Uterus (tissue), 4 donors: ENCODE measurements around the gene PRSS57. TPM values are rescaled to one million over a fixed set of nuclear protein-coding genes. Genes with fewer than 3 reads are reported as not detected.
A peak's percentile ranks its signal among the peaks of the same experiment; 100 is the strongest.

Experiments
- DNase-seq, 2 donors: peaks; one replicate each; pipeline ENCODE4 v3.0.0-alpha.2; 2019 to 2020
- H3K27ac ChIP-seq, 2 donors: fragments of 200-600 bp; sonication (generic); 1 replicate in 1 of 2; 2 replicates in 1 of 2; pipeline ENCODE4 v1.5.1; 2016 to 2018
- H3K27me3 ChIP-seq, 2 donors: fragments of 200-600 bp; sonication (generic); one replicate each; pipeline ENCODE4 v1.5.1; 2018 to 2019; ENCODE audit warnings: control low read depth in 1 of 2
- H3K36me3 ChIP-seq, 2 donors: fragments of 200-600 bp; sonication (generic); one replicate each; pipeline ENCODE4 v1.5.1; 2019; ENCODE audit warnings: control low read depth in 1 of 2
- H3K4me1 ChIP-seq, 2 donors: fragments of 200-600 bp; sonication (generic); one replicate each; pipeline ENCODE4 v1.5.1; 2018 to 2019; ENCODE audit warnings: control low read depth in 1 of 2
- H3K4me3 ChIP-seq, 2 donors: fragments of 200-600 bp; sonication (generic); 1 replicate in 1 of 2; 2 replicates in 1 of 2; pipeline ENCODE4 v1.5.1; 2018 to 2019; ENCODE audit warnings: mild to moderate bottlenecking in 1 of 2
- H3K9me3 ChIP-seq, 2 donors: fragments of 200-600 bp; sonication (generic); one replicate each; pipeline ENCODE4 v1.5.1; 2019; ENCODE audit warnings: control low read depth in 1 of 2
- POLR2A ChIP-seq, 2 donors: fragments of 450-650 bp; IDR thresholded peaks; one replicate each; pipeline ENCODE4 v1.6.1; 2016; ENCODE audit warnings: antibody characterized with exemption in 2 of 2, mild to moderate bottlenecking in 1 of 2, moderate library complexity in 1 of 2
- intact Hi-C: fragments of 100-400 bp; cut with DNase I; formaldehyde crosslinking; loops from one replicate; pipeline ENCODE4 v1.15.1; 2023; ENCODE audit warnings: low total_unique reads
- total RNA-seq, 4 donors: library from RNA; depleted of rRNA in 3 of 4; stranded (reverse); fragments of >200 nt in 3 of 4; gene quantifications; one replicate each; pipeline versions ENCODE4 v1.1.0 to v1.2.4, GENCODE V29; 2014 to 2023
- TF ChIP-seq, protein P1 (sequence below), 4 experiments: fragments of 200-600 bp in 2 of 4; fragments of 450-650 bp in 2 of 4; sonication (generic) in 2 of 4; IDR thresholded peaks; one replicate each; pipeline ENCODE4 v1.5.1; 2016 to 2019; ENCODE audit warnings: antibody characterized with exemption in 4 of 4, mild to moderate bottlenecking in 2 of 4, moderate library complexity in 1 of 4
- donor health status: DM: yes; HTN: yes; CAD: no.

PRSS57 gene
- total RNA-seq, 4 donors from 2014 or later, result not detected

DNA sequence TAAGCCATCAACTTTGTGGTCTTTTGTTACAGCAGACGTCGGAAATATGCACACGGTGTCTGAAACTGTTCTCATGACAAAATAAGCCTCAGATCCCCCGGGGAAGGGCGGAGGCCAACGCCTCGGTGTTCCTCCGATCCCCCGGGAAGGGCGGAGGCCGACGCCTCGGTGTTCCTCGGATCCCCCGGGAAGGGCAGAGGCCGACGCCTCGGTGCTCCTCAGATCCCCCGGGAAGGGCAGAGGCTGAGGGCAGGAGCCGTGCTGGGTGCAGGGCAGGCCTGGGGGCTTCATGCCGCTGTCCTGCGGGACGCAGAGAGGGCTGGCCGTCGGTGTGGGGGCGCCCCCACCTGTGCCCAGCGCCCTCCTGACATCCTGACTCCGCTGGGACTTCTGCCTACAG is 50.9 kb downstream of the PRSS57 start:
- intact Hi-C loops, result no loop called here
- DNase-seq, result no peak
- Histone ChIP-seq H3K4me1 (peaks cover 0 to 6% of the 10 kb centered on the region in 2 donors), H3K27ac (no peak overlapping the region), H3K9me3 (no peaks in the 10 kb centered on the region), H3K27me3 (no peaks in the 10 kb centered on the region), H3K36me3 (no peaks in the 10 kb centered on the region), H3K4me3 (no peak overlapping the region)
- TF ChIP-seq POLR2A (IDR thresholded peaks at IDR 0.05), result no peak

DNA sequence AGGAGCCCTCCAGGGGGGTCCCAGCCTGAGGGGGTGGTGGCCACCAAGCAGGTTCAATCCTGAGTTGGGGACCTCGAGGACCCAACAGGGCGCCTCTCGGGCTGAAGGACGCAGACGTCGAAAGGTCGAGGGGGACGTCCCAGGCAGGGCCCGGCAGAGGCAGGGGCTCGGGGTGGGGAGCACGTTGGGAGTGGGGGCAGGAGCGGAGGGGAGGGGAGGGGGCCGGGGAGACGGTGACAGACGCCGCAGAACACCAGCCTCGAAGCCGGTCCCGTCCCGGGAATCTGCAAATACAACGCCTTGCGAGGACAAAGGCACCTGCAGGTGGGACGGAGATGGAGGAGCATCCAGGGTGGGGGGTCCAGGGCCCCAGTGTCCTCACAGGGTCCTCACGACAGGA is 51.5 kb downstream of the PRSS57 start:
- H3K27ac ChIP-seq, result no peak overlapping the region
- H3K27me3 ChIP-seq, result no peaks in the 10 kb centered on the region
- DNase-seq, result no peak
- intact Hi-C loops, result no loop called here
- no peaks in the 10 kb centered on the region for H3K9me3 ChIP-seq
- no peak overlapping the region for H3K4me3 ChIP-seq
- H3K36me3 ChIP-seq, result no peaks in the 10 kb centered on the region
- TF ChIP-seq, protein P1, sequence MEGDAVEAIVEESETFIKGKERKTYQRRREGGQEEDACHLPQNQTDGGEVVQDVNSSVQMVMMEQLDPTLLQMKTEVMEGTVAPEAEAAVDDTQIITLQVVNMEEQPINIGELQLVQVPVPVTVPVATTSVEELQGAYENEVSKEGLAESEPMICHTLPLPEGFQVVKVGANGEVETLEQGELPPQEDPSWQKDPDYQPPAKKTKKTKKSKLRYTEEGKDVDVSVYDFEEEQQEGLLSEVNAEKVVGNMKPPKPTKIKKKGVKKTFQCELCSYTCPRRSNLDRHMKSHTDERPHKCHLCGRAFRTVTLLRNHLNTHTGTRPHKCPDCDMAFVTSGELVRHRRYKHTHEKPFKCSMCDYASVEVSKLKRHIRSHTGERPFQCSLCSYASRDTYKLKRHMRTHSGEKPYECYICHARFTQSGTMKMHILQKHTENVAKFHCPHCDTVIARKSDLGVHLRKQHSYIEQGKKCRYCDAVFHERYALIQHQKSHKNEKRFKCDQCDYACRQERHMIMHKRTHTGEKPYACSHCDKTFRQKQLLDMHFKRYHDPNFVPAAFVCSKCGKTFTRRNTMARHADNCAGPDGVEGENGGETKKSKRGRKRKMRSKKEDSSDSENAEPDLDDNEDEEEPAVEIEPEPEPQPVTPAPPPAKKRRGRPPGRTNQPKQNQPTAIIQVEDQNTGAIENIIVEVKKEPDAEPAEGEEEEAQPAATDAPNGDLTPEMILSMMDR (IDR thresholded peaks at IDR 0.05), result no peak
- no peak for TF ChIP-seq POLR2A (IDR thresholded peaks at IDR 0.05)
- H3K4me1 ChIP-seq, result peaks cover 0 to 12% of the 10 kb centered on the region in 2 donors

DNA sequence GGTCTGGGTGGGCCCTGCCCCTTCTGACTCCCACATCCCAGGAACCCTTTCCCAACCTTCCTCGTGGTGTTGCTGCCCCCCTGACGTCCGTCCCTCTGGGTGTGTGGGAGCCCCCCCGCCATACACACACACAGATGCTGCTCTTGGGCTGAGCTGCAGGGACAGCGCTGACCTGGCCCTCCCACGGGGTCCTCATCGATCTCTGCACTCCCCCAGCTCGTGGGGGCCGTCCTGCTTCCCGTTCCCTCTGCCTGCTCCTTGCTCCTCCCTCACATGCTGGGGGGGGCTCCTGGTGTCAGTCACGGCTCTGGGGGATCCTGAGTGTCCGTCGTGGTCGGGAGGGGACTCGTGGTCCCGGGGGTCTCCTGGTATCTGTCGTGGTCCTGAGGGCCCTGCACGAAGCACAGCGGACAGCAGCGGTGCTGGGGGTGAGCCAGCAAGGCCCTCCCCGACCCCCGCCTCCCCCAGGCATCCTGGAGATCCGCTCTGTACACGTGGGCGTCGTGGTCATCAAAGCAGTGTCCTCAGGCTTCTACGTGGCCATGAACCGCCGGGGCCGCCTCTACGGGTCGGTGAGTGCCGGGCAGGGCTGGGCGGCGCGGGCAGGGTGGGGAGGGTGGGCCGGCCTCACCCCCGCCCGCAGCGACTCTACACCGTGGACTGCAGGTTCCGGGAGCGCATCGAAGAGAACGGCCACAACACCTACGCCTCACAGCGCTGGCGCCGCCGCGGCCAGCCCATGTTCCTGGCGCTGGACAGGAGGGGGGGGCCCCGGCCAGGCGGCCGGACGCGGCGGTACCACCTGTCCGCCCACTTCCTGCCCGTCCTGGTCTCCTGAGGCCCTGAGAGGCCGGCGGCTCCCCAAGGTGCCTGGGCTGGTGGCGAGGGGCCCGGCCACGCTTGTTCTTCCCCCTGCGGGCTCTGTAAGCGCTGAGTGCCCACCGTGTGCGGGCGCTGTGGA is 52.2 kb downstream of the PRSS57 start:
- no peaks in the 10 kb centered on the region for H3K36me3 ChIP-seq
- no peaks in the 10 kb centered on the region for H3K9me3 ChIP-seq
- peak overlapping the region in 1 of 2 donors; percentile 29 for H3K27ac ChIP-seq
- H3K27me3 ChIP-seq, result no peaks in the 10 kb centered on the region
- TF ChIP-seq, protein P1 (IDR thresholded peaks at IDR 0.05), result no peak
- TF ChIP-seq POLR2A (IDR thresholded peaks at IDR 0.05), result no peak
- no peak overlapping the region for H3K4me3 ChIP-seq
- H3K4me1 ChIP-seq, result peaks cover 0 to 15% of the 10 kb centered on the region in 2 donors
- DNase-seq, result no peak
- intact Hi-C loops, result no loop called here

DNA sequence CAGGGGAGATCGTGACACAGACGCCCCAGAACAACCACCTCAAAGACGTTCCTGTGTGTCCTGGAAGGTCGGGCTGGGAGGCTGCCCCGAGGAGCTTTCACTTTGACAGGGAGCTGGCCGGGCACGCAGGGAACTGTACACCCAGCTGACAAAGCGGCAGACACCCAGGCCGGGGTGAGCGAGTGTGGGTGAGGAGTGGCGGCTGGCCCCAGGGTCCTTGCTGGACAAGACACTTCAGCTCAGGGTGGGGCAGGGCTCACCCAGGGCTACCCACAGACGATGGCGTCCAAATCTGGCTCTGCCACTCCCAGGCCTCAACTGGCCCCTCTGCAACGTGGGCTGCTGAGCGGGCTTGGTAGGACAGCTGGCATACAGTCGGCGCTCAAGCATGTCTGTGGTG is 53.5 kb downstream of the PRSS57 start:
- TF ChIP-seq, protein P1 (IDR thresholded peaks at IDR 0.05), result no peak
- TF ChIP-seq POLR2A (IDR thresholded peaks at IDR 0.05), result no peak
- H3K4me3 ChIP-seq, result no peak overlapping the region

DNA sequence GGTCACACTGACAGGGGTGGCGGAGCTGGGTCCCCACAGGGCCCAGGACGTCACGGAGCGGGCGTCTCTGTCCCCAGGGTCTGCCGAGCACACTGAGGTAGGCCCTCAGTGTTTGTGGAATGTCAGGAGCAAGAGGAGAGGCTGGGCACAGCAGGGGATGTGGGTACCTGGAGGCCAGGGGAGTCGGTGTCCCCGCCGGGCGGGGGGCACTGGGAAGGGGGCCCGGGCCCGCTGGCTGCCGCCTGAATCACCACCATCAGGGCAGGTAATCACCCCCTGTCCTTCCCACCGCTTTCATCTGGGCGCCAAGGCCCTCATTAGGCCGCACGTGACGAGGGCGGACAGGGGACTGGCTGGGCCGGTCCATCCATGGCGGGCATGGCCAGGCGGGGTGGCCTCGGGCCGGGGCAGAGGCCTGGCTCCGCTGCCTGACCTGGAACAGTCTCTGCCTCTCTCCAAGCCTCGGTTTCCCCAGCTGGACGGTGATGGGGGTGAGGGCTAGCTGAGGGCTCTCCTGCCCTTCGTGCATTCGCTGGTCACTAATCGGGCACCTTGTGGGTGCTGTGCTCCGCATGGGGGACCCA is 54.6 kb downstream of the PRSS57 start:
- no peak for DNase-seq
- Histone ChIP-seq H3K4me1 (peaks cover 0 to 15% of the 10 kb centered on the region in 2 donors), H3K9me3 (no peaks in the 10 kb centered on the region), H3K36me3 (no peaks in the 10 kb centered on the region), H3K4me3 (no peak overlapping the region), H3K27ac (peak overlapping the region in 1 of 2 donors; percentile 64), H3K27me3 (no peaks in the 10 kb centered on the region)
- intact Hi-C loops, result no loop called here
- TF ChIP-seq, protein P1 (IDR thresholded peaks at IDR 0.05), result no peak
- no peak for TF ChIP-seq POLR2A (IDR thresholded peaks at IDR 0.05)

More for the DNA sequence above, 53.5 kb downstream of the PRSS57 start:
- intact Hi-C loops, result no loop called here
- DNase-seq, result no peak
- Histone ChIP-seq H3K27ac (no peak overlapping the region), H3K4me1 (peaks cover 0 to 15% of the 10 kb centered on the region in 2 donors), H3K36me3 (no peaks in the 10 kb centered on the region), H3K9me3 (no peaks in the 10 kb centered on the region), H3K27me3 (no peaks in the 10 kb centered on the region)
